HL-60 (cell line): ENCODE data around the gene CNTN6.

ENCODE experiments used
- GABPA ChIP-seq: IDR thresholded peaks from 2 replicates; pipeline ENCODE4 v1.6.1; 2012; ENCODE audit warnings: low read depth
- POLR2AphosphoS5 ChIP-seq: IDR thresholded peaks from 2 replicates; pipeline ENCODE4 v1.6.1; 2012; ENCODE audit warnings: low read depth
- SPI1 ChIP-seq: IDR thresholded peaks from 2 replicates; pipeline ENCODE4 v1.6.1; 2012; ENCODE audit warnings: low read depth, mild to moderate bottlenecking, borderline replicate concordance
- TF ChIP-seq, protein P1 (sequence below): IDR thresholded peaks from one replicate; pipeline ENCODE4 v1.5.1; 2011; ENCODE audit warnings: low read length, control low read depth, inconsistent platforms; ENCODE audit not compliant: insufficient read depth
- TF ChIP-seq, protein P2 (sequence below): IDR thresholded peaks from 2 replicates; pipeline ENCODE4 v1.6.1; 2012; ENCODE audit warnings: low read depth; ENCODE audit not compliant: insufficient replicate concordance

DNA sequence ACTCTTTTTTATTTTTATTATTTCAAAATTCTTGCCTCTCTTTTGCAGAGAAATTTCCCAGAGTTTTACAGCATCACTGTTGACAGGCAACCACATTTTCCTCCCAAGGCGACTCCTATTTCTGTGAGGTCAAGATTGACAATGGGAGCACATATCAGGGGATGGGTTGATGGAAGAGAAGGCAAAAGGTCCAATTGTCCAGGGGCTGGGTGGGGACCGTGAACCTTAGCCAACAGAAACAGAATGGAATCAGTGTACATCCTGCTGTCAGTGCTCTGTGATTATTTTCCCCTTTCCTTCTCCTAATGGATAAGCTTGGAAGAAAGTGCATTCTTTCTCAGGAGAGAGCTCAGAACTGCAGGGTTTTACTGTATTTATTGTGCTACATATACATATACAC, 42.4 kb downstream of the CNTN6 start:
- TF ChIP-seq, protein P1, sequence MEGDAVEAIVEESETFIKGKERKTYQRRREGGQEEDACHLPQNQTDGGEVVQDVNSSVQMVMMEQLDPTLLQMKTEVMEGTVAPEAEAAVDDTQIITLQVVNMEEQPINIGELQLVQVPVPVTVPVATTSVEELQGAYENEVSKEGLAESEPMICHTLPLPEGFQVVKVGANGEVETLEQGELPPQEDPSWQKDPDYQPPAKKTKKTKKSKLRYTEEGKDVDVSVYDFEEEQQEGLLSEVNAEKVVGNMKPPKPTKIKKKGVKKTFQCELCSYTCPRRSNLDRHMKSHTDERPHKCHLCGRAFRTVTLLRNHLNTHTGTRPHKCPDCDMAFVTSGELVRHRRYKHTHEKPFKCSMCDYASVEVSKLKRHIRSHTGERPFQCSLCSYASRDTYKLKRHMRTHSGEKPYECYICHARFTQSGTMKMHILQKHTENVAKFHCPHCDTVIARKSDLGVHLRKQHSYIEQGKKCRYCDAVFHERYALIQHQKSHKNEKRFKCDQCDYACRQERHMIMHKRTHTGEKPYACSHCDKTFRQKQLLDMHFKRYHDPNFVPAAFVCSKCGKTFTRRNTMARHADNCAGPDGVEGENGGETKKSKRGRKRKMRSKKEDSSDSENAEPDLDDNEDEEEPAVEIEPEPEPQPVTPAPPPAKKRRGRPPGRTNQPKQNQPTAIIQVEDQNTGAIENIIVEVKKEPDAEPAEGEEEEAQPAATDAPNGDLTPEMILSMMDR: no peak
- TF ChIP-seq POLR2AphosphoS5 (no peak), GABPA (no peak), SPI1 (no peak)
- TF ChIP-seq, protein P2, sequence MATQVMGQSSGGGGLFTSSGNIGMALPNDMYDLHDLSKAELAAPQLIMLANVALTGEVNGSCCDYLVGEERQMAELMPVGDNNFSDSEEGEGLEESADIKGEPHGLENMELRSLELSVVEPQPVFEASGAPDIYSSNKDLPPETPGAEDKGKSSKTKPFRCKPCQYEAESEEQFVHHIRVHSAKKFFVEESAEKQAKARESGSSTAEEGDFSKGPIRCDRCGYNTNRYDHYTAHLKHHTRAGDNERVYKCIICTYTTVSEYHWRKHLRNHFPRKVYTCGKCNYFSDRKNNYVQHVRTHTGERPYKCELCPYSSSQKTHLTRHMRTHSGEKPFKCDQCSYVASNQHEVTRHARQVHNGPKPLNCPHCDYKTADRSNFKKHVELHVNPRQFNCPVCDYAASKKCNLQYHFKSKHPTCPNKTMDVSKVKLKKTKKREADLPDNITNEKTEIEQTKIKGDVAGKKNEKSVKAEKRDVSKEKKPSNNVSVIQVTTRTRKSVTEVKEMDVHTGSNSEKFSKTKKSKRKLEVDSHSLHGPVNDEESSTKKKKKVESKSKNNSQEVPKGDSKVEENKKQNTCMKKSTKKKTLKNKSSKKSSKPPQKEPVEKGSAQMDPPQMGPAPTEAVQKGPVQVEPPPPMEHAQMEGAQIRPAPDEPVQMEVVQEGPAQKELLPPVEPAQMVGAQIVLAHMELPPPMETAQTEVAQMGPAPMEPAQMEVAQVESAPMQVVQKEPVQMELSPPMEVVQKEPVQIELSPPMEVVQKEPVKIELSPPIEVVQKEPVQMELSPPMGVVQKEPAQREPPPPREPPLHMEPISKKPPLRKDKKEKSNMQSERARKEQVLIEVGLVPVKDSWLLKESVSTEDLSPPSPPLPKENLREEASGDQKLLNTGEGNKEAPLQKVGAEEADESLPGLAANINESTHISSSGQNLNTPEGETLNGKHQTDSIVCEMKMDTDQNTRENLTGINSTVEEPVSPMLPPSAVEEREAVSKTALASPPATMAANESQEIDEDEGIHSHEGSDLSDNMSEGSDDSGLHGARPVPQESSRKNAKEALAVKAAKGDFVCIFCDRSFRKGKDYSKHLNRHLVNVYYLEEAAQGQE: no peak
